ENCODE measurements around the gene PIP4K2B.

Gene PIP4K2B

DNA sequence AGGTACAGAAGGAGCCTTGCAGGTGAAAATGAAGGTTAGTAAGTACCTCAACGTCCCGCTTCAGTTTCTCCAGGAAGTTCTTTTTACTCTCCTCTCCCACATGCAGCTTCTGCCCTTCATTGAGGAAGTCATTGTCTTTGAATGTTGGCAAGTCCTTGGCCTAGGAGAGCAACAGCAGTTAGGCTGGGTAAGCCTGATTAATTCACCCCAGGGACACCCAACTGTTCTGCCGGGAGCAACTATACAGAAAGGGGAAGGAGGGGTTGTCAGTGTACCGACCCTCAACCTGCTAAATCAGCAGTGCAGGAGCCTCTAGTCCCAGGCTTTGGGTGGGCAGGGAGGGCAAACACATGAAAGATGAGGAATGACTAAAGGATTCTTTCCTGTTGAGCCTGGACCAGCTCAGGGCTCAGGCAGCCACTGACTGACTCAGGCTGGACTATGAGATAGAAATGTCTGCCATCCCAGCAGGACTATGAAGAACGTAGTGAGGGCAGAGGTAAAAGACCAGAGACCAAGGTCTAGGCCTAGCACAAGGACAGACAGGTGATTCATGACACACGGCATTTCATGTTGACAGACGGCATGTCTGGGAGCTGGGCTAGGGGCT is 21.6 kb downstream of the PIP4K2B start:
- DNase-seq (ENCODE audit: low spot score): no peak

DNA sequence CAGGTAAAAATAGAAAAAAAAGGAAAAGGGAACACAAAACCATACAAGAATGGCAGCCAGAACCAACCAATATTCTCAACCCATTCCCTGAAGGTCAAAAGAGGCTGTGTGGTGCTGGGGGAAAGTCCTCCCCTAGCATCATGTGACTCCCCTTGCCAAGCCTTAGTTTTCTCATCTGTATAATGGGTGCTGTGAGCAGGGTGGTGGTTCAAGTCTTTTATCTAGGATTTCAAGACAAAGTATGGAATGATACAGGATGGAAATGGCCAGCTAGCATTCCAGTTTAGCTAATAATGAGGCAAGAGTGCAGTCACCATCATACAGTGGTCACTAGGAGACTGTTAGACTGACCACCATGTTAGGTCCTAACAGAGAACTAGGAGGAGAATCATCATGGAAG is 26.1 kb downstream of the PIP4K2B start:
- no peak for DNase-seq (ENCODE audit: low spot score)

DNA sequence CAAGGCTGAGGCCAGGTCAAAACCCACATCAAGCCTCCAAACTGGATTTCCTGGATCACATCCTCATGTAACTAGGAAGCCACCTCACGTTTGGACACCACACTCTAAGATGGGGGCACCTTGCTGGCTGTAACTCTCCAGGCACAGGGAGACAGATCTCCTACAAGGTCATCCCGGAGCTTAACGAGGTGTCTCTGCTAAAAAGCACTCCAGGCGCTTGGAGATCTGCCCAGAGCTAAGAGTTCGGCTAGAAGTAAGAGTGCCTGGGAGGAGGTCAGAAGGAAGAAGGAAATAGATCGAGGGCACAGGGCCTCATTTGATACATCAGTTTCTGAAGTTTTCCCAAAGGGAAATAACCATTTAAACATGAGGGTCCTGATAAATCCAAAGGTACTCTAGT is 30.9 kb downstream of the PIP4K2B start:
- DNase-seq (ENCODE audit: low spot score): no peak

DNA sequence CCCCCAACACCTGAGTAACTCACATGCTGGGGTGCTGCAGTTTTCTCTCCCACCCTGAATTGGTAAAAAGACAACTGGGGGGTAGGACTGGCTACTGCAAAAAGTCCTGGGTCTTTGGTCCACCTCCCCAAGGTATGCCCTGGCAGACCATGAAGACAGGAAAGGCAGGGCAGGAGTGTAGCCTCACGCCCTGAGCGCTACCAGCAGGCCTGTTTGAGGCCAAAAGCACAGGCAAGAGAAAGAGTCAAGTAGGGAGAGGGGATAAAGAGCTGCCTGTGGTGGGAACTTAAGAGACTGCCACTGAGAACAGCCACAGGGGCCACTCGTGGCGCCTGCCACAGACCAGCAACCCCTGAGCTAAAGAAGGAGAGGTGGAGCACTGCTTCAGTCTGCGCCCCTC is 33.0 kb downstream of the PIP4K2B start:
- DNase-seq (ENCODE audit: low spot score): no peak

DNA sequence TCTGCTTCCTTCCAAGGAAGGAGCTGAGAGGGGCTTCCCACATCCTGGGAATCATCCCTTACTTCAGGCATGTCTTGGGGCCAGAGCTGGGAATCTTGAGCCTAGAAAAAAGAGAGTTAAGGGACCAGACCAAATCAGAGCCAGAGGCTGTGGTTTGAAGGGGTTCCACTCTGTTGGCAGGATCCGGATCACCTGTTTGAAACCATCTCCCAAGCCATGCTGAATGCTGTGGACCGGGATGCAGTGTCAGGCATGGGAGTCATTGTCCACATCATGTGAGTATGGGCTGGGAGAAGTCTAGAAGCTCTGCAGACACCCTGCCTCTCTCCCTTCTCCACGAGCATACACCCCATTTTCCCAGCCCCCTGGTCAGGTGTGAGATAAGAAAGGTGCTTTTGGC is 37.1 kb downstream of the PIP4K2B start:
- no peak for DNase-seq (ENCODE audit: low spot score)

DNA sequence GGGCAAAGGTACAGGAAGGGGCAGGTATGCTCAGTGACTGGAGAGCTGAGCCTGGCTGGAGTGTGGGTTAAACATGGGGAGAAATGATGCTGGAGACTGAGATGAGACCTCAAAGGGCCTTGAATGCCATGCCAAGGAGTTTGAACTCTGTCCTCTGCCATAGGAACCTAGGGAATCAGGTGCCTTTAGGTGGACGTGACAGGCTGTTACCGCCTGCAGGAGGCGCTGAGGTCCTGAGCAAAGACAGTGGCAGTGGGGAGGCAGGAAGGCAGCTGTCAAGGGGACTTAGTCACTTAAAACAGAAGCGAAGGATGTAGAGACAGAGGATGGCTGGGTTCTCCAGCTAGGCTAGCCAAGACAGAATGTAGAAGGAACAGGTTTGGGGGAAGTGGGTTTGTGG is 37.7 kb downstream of the PIP4K2B start:
- peak; percentile 53 for DNase-seq (ENCODE audit: low spot score)

DNA sequence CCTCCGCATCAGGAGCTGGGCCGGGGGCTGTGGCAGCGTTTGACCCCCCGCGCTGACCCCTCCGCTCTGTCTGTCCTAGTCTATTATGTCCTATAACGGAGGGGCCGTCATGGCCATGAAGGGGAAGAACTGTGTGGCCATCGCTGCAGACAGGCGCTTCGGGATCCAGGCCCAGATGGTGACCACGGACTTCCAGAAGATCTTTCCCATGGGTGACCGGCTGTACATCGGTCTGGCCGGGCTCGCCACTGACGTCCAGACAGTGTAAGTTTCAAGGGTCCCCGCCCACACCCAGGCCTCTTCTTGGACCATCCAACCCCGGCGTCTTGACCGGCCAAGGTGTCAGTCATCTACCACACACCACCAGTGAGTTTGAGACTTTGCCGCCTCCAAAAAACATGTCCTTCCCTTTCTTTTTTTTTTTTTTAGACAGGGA is 46.3 kb downstream of the PIP4K2B start:
- DNase-seq (ENCODE audit: low spot score): peak; percentile 19

DNA sequence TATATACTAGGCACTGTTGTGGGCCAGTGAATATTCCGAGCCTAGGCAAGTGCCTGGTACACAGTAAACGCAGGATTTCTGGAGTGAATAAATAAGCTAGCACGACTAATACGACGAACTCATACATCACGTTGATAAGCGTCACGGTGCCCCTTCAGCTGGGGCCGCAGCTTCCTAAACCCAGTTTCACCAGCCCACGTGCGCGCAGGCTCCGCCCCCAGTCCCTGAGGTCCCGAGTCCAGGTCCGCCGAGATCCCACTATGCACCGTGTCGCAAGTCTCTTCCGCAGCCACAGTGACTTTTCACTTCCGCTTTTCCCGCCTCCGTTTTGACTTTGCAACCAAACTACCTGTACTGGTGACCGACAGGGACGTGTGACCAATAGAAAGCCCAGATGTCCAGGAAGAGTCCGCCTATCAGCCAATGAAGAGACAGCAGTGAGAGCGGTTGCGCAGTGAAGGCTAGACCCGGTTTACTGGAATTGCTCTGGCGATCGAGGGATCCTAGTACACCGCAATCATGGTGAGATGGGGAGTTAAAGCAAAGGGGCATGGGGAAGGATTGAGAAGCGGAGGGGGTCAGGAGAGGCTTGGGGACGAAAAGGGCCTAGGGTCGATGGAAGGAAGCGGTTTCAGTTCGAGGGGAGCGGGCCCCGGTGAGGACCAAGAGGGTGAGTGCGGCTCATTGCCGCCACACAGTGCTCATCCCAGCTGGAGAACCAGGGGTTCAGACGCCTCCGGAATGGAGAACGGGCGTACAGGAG is 46.9 kb downstream of the PIP4K2B start, which contains the start of gene PSMB3:
TSS of gene PSMB3 (plus strand) at position 434 of the 763 bp plus-strand sequence. CDS start at position 520, 86 bp downstream.
- peak; percentile 100 for DNase-seq (ENCODE audit: low spot score)

DNA sequence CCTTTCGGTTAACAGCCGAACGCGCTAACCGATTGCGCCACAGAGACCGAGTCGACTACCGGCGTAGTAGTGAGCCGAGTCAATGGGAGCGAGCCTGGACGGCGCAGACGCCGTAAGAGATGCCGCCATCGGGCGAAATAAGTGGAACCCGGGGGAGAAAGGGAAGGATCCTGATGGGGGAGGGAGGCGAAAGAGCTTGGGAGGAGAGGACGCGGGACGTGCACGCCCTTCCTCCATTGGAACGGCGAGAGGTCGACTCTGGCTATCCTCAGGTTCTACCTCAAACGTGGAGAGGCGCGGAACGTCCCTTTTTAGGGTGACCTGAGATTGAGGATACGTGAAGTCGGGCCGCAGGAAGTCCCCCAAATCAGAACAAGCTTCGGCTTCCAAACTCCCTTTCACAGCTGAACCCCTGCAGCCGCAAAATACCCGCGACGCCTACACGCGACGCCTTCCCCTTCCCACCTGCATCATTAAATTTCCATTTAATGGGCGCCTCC is 47.5 kb downstream of the PIP4K2B start:
- DNase-seq (ENCODE audit: low spot score): peak; percentile 80

DNA sequence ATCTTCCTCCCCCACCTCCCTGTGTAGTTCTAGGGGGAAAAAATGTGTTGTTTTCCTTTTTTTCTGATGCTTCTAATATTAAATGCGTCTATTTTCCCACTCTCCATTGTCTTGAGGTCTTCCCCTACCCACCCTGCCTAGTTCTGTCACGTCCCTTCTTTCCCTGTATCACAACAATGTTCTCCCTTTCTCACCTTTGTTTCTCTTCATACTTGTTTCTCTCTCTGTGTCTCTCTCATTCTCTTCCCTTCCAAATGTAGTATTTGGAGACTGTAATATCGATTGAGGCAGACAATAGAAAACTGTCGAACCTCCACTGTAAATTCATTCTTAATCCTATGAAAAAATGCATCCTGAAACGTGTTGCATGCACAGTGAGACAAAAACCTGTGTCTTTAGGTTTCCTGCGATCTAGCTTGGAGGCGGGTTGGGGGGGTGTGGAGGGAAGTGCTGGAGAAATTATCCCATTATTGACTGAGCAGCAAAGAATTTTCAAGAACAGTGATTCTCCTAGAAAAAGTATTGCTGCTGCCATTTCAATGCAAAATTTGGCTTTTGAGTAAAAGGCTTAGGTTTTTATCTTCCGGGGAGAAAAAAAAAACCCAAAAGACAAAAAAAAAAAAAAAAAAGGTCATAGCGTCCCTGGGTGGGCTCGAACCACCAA is 48.1 kb downstream of the PIP4K2B start:
- peak; percentile 64 for DNase-seq (ENCODE audit: low spot score)

DNA sequence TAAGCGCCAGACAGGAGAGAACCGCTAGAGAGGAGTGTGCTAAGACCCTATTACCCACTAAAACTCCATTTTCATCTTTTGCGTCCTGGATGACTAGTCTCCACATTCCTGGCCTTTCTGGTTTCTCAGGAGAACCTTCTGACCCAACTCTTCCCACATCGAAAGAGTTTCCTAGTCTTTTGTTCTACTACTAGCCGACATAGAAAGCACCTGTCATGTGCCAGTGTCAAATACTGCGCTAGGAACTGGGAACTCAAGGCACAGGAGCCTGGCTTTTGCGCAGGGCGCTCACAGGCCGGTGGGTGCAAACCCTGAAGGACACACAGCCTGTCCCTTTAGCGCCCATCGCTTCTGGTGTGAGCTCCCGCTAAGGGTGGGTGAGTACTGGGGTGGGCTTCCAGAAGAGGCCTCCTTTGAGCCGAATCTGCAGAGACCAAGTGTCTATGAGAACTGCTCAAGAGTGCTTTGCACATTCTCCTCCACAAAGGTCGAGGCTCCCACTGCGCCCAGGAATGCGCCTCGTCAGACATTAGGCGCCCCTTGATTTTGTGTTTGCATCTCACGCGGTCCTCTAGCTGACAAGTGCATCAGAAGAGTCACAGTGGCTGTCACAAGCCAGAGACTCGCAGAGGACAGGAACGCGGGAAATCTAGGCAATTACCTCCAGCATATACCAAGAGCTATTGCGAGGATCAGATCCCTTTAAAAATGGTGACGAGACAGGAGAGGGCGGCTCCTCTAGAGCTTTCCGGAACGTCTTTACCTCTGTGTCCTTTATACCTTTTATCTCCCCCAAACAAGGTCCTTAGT is 48.8 kb downstream of the PIP4K2B start:
- DNase-seq (ENCODE audit: low spot score): peak; percentile 73

DNA sequence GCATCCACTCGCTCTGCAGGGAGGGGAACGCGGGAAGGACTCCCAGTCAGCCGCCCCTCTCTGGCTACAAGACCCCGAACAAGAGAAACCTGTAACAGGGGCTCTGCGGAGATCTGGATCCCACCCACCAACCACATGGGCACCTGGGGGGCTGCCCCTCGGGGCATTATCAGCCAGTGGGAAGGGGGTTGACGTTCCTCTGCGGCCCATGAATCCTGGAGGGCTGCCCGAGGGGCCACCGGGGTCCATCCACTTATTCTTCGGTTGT is 49.4 kb downstream of the PIP4K2B start:
- no peak for DNase-seq (ENCODE audit: low spot score)

DNA sequence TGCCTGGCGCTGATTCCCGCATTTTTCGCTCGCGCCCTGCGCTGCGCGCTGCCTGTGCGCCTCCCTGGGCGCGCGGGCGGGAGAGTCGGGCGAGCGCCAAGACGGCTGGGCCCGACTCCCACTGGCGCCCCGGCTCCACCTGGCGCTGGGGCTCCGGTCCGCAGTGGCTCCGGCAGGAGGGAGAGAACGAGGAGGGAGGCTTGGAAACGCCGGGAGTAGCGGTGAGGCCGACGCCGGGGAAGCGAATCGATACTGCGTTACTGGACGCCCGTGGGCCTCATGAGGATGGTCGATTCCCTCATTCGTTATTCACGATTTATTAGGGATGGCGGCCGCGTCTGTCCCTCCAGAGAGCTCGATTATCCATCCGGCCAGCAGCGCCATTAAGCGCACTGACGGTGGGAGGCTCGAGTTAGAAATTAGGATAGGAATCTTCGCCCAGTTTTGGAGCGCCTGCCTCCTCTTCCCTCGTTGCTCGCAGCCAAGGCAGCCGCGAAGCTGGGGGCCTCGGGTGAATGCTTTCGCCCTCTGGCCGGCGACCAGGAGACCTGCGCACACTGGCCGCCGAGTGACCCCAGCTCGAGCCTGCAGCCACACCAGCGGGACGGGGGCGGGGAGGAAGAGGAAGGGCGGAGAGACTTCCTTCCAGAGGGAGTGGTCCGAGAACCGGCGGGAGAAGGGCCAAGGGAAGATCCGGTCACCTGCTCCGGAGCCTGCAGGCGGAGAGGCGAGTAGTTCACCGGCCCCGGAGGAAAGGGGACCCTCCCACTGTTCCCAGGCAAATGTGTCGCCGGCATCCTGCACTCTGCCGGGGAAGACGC is 49.9 kb downstream of the PIP4K2B start:
- peak; percentile 92 for DNase-seq (ENCODE audit: low spot score)

DNA sequence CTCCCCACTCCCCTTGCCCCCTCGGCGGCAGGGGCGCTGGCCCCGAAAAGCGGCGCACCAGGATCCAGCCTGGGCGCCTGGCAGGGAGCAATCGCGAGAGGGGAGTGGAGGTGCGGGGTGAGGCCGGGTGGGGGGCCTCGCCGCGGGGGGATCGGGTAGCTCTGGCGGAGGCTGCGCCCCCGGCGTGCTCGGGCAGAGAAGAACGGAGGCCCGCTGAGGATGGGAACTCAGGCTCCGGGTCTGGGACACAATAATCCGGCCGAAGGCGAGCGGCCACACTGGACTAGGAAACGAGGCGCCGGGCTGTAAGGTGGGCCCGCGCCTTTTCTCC is 50.5 kb downstream of the PIP4K2B start:
- DNase-seq (ENCODE audit: low spot score): no peak

DNA sequence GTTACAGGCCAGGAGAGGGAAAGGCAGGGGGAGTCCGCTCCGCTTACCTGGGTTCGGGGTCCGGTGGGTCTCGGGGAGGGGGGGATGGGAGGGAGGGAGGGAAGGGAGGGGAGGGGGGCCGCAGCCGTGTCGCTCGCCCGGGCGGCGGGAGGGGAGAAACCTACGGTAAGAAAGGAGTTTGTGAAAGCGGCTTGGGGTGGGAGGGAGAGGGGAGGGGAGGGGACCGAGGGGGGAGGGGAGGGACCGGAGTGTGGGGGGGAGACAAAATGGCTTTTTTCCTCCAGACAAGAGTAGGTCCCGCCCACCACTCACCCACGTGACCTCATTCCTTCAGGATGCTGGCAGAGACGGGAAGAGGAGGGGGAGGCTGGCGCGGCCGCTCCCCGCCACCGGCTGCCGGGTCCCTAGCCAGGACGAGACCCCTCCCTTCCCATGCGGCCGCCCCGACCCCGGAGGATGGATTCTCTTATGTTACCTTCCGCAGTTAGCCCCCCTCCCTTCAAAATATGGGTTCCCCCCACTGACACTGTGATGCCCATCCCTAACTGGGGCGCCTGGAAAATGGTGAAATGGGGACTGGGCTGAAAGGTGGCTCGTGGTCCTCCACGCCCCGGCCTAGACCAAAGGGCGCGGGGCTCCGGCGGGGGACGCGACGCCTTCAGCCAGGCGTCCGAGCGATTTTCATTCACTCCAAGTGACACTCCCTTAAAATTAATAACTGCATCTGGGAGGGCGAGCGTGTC is 51.0 kb downstream of the PIP4K2B start, which contains the start of gene PCGF2:
TSS of gene PCGF2 (minus strand) at position 188 of the 743 bp plus-strand sequence. CDS start 7,934 bp downstream, outside the sequence.
- peak; percentile 93 for DNase-seq (ENCODE audit: low spot score)

DNA sequence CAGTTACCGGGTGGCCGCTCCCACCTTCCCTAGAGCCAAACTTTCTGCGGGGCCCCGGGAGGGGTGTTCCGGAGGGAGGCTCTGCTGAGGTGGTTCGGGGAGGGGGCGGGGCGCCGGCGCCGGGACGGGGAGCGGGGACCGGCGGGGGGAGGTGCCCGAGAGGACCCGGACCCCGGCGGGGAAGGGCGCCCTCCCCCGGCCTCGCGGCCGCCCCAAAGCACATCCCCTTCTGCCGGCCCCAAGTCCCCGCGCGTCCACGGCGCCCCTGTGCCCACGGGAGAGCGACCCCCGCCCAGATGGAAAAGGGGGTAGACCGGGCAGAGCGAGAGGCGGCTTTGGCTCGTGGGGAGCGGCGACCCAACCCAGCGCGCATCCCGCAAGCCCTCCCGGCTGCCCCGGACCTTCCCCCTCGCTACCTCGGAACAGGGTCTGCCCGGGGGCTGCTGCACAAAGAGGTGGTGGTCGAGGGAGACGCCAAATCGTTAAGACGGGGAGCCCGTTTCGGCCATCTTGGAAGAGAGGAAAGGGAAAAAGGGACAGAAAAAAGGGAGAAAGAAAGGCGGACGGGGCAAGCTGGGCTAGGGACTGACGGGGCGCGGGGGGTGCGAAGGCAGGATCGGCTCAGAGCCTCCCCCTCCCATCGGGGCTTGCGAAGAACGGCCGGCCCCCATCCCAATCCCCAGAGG is 51.8 kb downstream of the PIP4K2B start:
- peak; percentile 37 for DNase-seq (ENCODE audit: low spot score)

DNA sequence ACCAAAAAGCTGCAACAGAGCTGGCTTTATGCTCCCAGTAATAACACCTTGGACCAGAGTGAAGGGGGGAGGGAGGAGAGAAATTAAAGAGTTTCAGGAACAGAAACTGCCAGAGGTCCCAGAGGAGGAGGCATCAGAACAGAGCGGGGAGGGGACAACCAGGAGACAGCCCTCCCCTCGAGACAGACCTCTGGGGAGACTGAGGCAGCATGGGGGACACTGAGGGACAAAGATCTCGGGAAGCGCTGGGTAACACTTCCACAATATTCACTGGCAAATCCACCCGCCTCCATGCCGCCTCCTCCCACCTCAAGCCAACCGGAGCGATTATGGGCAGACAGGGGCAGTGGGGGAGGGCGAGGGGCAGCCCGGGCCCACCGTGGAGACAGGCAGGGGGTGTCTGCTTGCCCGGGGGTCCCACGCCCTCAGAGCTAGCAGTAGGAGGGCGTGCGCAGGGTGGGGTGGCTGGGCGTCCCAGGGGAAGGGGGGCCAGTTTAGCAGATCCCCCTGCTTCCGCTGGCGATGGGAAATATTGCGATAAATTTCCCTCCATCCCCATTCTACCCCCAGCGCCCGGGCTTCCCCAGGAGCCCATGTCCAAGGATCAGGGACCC is 52.4 kb downstream of the PIP4K2B start:
- DNase-seq (ENCODE audit: low spot score): no peak

DNA sequence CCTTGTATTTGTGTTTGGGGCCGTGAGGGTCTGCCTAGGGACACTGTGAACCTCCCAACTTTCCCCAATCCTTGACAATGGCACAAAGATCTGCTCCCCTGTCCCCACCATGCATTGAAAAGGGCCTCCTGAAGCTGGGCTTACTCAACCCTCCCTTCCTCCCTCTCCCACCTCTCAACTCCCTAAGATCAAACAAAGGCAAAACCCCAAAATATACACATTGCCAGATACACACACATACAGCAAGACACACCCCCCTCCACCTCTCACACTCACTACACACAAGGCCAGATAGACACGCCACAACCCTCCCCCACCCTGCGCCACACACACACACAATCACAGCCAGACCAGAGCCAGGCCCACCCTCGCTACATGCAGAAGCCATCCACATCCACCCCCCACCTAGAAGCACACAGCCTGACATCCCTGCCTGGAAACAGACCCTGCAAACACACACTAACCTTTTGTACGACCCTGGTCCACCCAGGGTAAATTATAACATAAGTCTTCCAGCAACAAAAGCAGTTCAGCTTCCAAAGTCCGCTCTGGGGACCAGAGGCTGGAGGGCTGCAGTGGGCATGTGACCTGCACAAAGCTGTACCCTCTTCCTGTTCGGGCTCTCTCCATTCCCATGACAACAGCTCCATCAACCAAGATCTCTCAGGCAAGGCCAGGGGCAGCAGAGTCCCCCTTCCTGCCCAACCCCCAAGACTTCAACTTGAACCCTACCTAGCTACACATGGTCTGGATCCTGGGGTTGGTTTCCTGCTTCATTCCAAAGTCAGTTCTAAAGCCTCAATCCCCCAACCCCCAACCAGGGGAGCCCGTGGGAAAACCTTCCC is 53.1 kb downstream of the PIP4K2B start:
- peak; percentile 25 for DNase-seq (ENCODE audit: low spot score)

DNA sequence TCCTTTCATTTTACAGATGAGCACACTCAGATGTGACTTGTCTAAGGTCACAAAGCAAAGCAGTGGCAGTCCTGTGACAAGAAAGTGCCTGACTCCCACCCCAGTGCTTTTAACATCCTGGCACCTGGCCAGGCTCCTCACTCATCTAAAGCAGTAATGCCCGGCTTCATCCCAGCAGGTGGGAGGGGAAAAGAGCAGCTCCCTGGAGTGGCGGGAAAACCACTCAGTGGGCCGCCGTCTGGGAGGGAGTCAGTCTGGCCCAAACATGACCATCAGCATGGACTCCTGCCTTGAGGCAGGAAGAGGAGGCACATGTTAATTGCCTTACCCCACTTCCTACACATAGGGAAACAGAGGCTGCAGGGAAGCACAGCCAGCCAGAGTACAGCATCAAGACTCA is 53.8 kb downstream of the PIP4K2B start:
- DNase-seq (ENCODE audit: low spot score): peak; percentile 29

Measured in RKO (cell line).